GM12875 (cell line): ENCODE measurements around the gene TRANK1.

Source experiments
- H3K4me3 ChIP-seq: one replicate; pipeline ENCODE4 v1.5.1; 2011; ENCODE audit warnings: low read depth, low read length, control low read depth
- TF ChIP-seq, protein P1 (sequence below): IDR thresholded peaks from 2 replicates; pipeline ENCODE4 v1.5.1; 2011; ENCODE audit warnings: low read depth, mild to moderate bottlenecking, control low read depth, inconsistent platforms, low read length, moderate library complexity, borderline replicate concordance; ENCODE audit not compliant: insufficient read depth

Gene TRANK1

GRCh38 chr3:36820083-36820482 is 124.8 kb downstream of the TRANK1 start:
- H3K4me3 ChIP-seq = no peak overlapping the region
- TF ChIP-seq, protein P1, sequence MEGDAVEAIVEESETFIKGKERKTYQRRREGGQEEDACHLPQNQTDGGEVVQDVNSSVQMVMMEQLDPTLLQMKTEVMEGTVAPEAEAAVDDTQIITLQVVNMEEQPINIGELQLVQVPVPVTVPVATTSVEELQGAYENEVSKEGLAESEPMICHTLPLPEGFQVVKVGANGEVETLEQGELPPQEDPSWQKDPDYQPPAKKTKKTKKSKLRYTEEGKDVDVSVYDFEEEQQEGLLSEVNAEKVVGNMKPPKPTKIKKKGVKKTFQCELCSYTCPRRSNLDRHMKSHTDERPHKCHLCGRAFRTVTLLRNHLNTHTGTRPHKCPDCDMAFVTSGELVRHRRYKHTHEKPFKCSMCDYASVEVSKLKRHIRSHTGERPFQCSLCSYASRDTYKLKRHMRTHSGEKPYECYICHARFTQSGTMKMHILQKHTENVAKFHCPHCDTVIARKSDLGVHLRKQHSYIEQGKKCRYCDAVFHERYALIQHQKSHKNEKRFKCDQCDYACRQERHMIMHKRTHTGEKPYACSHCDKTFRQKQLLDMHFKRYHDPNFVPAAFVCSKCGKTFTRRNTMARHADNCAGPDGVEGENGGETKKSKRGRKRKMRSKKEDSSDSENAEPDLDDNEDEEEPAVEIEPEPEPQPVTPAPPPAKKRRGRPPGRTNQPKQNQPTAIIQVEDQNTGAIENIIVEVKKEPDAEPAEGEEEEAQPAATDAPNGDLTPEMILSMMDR = no peak

- TF ChIP-seq, protein P1 = no peak
- H3K4me3 ChIP-seq = no peak overlapping the region
Measured at GRCh38 chr3:36817806-36818533, 126.9 kb downstream of the TRANK1 start.

DNA sequence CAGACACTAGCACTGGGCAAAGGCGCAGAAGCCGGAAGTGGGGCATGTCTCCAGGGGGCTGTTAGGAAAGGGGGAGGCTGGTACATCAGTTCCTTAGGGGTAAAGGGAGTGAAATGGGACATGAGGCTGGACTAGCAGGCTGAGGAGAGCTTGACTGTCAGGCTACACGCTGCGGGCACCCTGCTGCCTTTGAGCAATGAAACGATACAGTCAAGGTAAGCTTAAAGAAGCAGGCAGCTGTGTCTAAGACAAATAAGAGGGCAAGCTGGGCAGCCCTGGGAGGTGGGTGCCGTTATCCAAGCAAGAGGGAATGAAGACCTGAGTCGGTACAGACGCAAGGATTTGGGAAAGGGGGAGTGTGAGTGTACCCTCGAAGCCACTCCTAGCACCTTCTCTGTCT is 129.5 kb downstream of the TRANK1 start:
- TF ChIP-seq, protein P1 = no peak
- no peak overlapping the region for H3K4me3 ChIP-seq

DNA sequence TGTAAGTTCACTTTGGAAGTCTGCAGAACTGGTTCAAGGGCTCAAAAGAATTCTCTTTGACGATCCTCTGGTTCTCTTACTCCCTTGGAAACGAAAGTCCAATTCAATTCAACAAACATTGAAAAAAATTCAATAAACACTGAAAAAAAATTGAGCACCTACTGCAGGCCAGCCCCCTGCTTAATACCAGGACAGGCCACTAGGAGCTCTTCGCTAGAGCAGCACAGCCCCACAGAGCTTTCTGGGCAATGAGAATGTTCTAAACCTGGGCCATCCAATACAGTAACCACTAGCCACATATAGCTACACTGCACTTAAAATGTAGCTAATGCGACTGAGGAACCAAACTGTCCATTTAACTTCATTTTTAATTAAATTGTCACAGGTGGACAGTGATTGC is 130.1 kb downstream of the TRANK1 start:
- TF ChIP-seq, protein P1 = peak; percentile 38; the same call in 1 of the 2 replicates
- no peak overlapping the region for H3K4me3 ChIP-seq

DNA sequence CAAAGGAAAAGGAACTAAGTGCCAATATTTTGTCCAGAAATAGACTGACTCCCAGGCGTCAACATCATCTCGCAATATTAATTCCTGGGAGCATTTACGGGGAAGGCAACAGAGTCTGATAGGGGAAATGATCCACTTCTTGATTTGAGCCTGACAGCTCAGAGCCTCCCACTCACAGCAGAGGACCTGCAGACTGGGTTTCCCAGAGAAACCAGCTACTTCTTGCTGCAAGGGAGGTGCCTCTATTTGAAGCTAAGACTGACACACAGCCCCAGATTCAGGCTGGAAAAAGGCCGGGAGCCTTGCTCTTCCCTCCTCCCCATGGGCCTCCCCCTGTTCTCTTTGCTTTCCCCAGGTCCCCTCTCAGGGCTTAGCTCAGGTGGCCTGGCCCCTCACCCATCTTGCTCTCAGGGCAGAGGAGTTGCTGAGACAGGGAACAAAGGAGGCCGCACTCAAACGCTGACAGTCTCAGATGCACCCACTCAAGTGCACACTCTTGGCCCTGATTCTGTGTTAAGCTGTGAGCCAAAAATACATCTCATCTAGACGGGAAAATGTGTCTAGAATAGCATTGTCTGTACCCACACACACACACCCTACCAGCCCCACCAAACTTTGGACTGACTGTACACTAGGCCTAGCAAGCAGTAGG is 130.7 kb downstream of the TRANK1 start:
- H3K4me3 ChIP-seq = no peak overlapping the region
- TF ChIP-seq, protein P1 = no peak

DNA sequence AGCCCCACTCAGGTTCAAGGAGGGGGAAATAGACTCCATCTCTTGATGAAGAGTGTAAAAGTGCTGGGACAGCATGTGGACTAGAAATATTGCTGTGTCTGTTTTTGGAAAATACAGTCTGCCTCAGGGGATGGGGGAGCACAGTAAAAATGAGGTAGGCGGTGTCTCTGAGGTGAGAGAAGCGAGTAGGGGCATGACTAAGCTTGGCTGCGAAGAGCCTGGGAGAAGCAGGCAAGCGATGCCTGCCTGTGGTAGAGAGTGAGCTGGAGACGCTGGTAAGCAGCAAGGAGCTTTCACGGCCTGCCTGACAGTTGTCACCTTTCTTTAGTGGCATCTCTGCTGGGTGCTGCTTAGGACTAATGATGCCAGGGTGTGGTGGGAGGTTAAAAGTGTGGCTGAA is 131.5 kb downstream of the TRANK1 start:
- TF ChIP-seq, protein P1 = no peak
- H3K4me3 ChIP-seq = no peak overlapping the region

DNA sequence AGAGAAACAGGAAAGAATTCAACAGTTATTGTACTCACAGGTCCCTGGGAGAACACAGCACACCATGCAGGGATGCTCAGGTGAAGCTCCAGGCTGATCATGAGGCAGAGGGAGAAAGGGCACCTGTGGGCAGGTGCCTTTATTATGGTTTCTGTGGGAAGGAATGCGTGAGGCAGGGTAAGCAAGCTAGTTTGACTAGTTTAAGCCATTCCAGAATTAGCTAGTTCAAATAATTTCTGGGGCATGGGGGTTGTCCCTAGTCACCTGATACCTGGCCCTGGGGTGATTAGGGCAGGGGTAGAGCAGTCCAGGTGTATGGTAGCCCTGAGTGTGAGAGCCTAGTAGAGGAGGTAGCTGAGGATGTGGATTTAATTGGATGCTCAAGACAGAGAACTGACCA is 132.6 kb downstream of the TRANK1 start:
- no peak overlapping the region for H3K4me3 ChIP-seq
- TF ChIP-seq, protein P1 = no peak
